ENCODE results near the gene USP12.

The USP12 gene

GRCh38 chr13:27168906-27169657, 2.5 kb downstream of the USP12 start:
- H3K9me3 ChIP-seq (ENCODE audit: control insufficient read depth, low read length) = no peaks in the 10 kb centered on the region
- no peak overlapping the region for H3K4me3 ChIP-seq (ENCODE audit: extremely low read depth, insufficient read depth, low read length, poor library complexity, severe bottlenecking)
- no peaks in the 10 kb centered on the region for H3K36me3 ChIP-seq (ENCODE audit: control insufficient read depth, insufficient read depth, low read length)
- H3K4me1 ChIP-seq (ENCODE audit: control insufficient read depth, insufficient read depth, low read length, poor library complexity, severe bottlenecking) = peaks cover 6% of the 10 kb centered on the region
- WGBS, 2 experiments (ENCODE audit: insufficient coverage in 2 of 2) = 89 to 95% methylated on average over 4 of the region's 8 CpGs
- H3K27ac ChIP-seq (ENCODE audit: low read depth, low read length, severe bottlenecking) = no peak overlapping the region

GRCh38 chr13:27168086-27168485, 3.5 kb downstream of the USP12 start:
- Histone ChIP-seq H3K36me3 (ENCODE audit: control insufficient read depth, insufficient read depth, low read length) (peaks cover 5% of the 10 kb centered on the region), H3K4me3 (ENCODE audit: extremely low read depth, insufficient read depth, low read length, poor library complexity, severe bottlenecking) (no peak overlapping the region), H3K27ac (ENCODE audit: low read depth, low read length, severe bottlenecking) (no peak overlapping the region), H3K9me3 (ENCODE audit: control insufficient read depth, low read length) (no peaks in the 10 kb centered on the region), H3K4me1 (ENCODE audit: control insufficient read depth, insufficient read depth, low read length, poor library complexity, severe bottlenecking) (peaks cover 6% of the 10 kb centered on the region)
- 81 to 85% methylated on average over 2 of the region's 6 CpGs for WGBS, 2 experiments (ENCODE audit: insufficient coverage in 2 of 2)

GRCh38 chr13:27166313-27166712, 5.3 kb downstream of the USP12 start:
- no peaks in the 10 kb centered on the region for H3K9me3 ChIP-seq (ENCODE audit: control insufficient read depth, low read length)
- no CpG with 5 or more reads among the region's 1 CpG for WGBS, 2 experiments (ENCODE audit: insufficient coverage in 2 of 2)
- no peak overlapping the region for H3K27ac ChIP-seq (ENCODE audit: low read depth, low read length, severe bottlenecking)
- peaks cover 6% of the 10 kb centered on the region for H3K4me1 ChIP-seq (ENCODE audit: control insufficient read depth, insufficient read depth, low read length, poor library complexity, severe bottlenecking)
- H3K4me3 ChIP-seq (ENCODE audit: extremely low read depth, insufficient read depth, low read length, poor library complexity, severe bottlenecking) = no peak overlapping the region
- peaks cover 5% of the 10 kb centered on the region for H3K36me3 ChIP-seq (ENCODE audit: control insufficient read depth, insufficient read depth, low read length)

GRCh38 chr13:27161980-27162379, 9.6 kb downstream of the USP12 start:
- WGBS, 2 experiments (ENCODE audit: insufficient coverage in 2 of 2) = no CpG with 5 or more reads among the region's 5 CpGs
- Histone ChIP-seq H3K4me1 (ENCODE audit: control insufficient read depth, insufficient read depth, low read length, poor library complexity, severe bottlenecking) (no peaks in the 10 kb centered on the region), H3K27ac (ENCODE audit: low read depth, low read length, severe bottlenecking) (no peak overlapping the region), H3K4me3 (ENCODE audit: extremely low read depth, insufficient read depth, low read length, poor library complexity, severe bottlenecking) (no peak overlapping the region), H3K36me3 (ENCODE audit: control insufficient read depth, insufficient read depth, low read length) (peaks cover 5% of the 10 kb centered on the region), H3K9me3 (ENCODE audit: control insufficient read depth, low read length) (no peaks in the 10 kb centered on the region)

- 67% methylated on average over 1 of the region's 2 CpGs; no CpG with 5 or more reads in 1 of the 2 experiments for WGBS, 2 experiments (ENCODE audit: insufficient coverage in 2 of 2)
- peaks cover 5% of the 10 kb centered on the region for H3K36me3 ChIP-seq (ENCODE audit: control insufficient read depth, insufficient read depth, low read length)
- H3K4me1 ChIP-seq (ENCODE audit: control insufficient read depth, insufficient read depth, low read length, poor library complexity, severe bottlenecking) = no peaks in the 10 kb centered on the region
- H3K27ac ChIP-seq (ENCODE audit: low read depth, low read length, severe bottlenecking) = no peak overlapping the region
- H3K9me3 ChIP-seq (ENCODE audit: control insufficient read depth, low read length) = no peaks in the 10 kb centered on the region
- no peak overlapping the region for H3K4me3 ChIP-seq (ENCODE audit: extremely low read depth, insufficient read depth, low read length, poor library complexity, severe bottlenecking)
These were observed 10.2 kb downstream of the USP12 start for GRCh38 chr13:27161423-27161822.

GRCh38 chr13:27160657-27161295, 10.8 kb downstream of the USP12 start:
- Histone ChIP-seq H3K4me3 (ENCODE audit: extremely low read depth, insufficient read depth, low read length, poor library complexity, severe bottlenecking) (no peak overlapping the region), H3K9me3 (ENCODE audit: control insufficient read depth, low read length) (no peaks in the 10 kb centered on the region), H3K36me3 (ENCODE audit: control insufficient read depth, insufficient read depth, low read length) (peaks cover 5% of the 10 kb centered on the region)

GRCh38 chr13:27159806-27160563, 11.6 kb downstream of the USP12 start:
- 94 to 100% methylated on average over 1 to 3 of the region's 5 CpGs for WGBS, 2 experiments (ENCODE audit: insufficient coverage in 2 of 2)
- H3K4me1 ChIP-seq (ENCODE audit: control insufficient read depth, insufficient read depth, low read length, poor library complexity, severe bottlenecking) = no peaks in the 10 kb centered on the region
- H3K4me3 ChIP-seq (ENCODE audit: extremely low read depth, insufficient read depth, low read length, poor library complexity, severe bottlenecking) = no peak overlapping the region
- H3K27ac ChIP-seq (ENCODE audit: low read depth, low read length, severe bottlenecking) = no peak overlapping the region
- no peaks in the 10 kb centered on the region for H3K9me3 ChIP-seq (ENCODE audit: control insufficient read depth, low read length)
- peaks cover 5% of the 10 kb centered on the region for H3K36me3 ChIP-seq (ENCODE audit: control insufficient read depth, insufficient read depth, low read length)

More at GRCh38 chr13:27160657-27161295, 10.8 kb downstream of the USP12 start:
- no peak overlapping the region for H3K27ac ChIP-seq (ENCODE audit: low read depth, low read length, severe bottlenecking)
- WGBS, 2 experiments (ENCODE audit: insufficient coverage in 2 of 2) = 95 to 96% methylated on average over 9 of the region's 9 CpGs
- no peaks in the 10 kb centered on the region for H3K4me1 ChIP-seq (ENCODE audit: control insufficient read depth, insufficient read depth, low read length, poor library complexity, severe bottlenecking)

- Histone ChIP-seq H3K27ac (ENCODE audit: low read depth, low read length, severe bottlenecking) (no peak overlapping the region), H3K36me3 (ENCODE audit: control insufficient read depth, insufficient read depth, low read length) (no peaks in the 10 kb centered on the region), H3K4me1 (ENCODE audit: control insufficient read depth, insufficient read depth, low read length, poor library complexity, severe bottlenecking) (no peaks in the 10 kb centered on the region), H3K4me3 (ENCODE audit: extremely low read depth, insufficient read depth, low read length, poor library complexity, severe bottlenecking) (no peak overlapping the region), H3K9me3 (ENCODE audit: control insufficient read depth, low read length) (no peaks in the 10 kb centered on the region)
- WGBS, 2 experiments (ENCODE audit: insufficient coverage in 2 of 2) = 93 to 96% methylated on average over 2 to 3 of the region's 5 CpGs
These were observed 13.3 kb downstream of the USP12 start for GRCh38 chr13:27158335-27158734.

- WGBS, 2 experiments (ENCODE audit: insufficient coverage in 2 of 2) = 88 to 100% methylated on average over 1 to 2 of the region's 4 CpGs
- no peak overlapping the region for H3K27ac ChIP-seq (ENCODE audit: low read depth, low read length, severe bottlenecking)
- H3K4me1 ChIP-seq (ENCODE audit: control insufficient read depth, insufficient read depth, low read length, poor library complexity, severe bottlenecking) = no peaks in the 10 kb centered on the region
- H3K9me3 ChIP-seq (ENCODE audit: control insufficient read depth, low read length) = no peaks in the 10 kb centered on the region
- H3K4me3 ChIP-seq (ENCODE audit: extremely low read depth, insufficient read depth, low read length, poor library complexity, severe bottlenecking) = no peak overlapping the region
- peaks cover 2% of the 10 kb centered on the region for H3K36me3 ChIP-seq (ENCODE audit: control insufficient read depth, insufficient read depth, low read length)
These were observed 19.6 kb downstream of the USP12 start for GRCh38 chr13:27151798-27152599.

GRCh38 chr13:27149702-27150101, 21.9 kb downstream of the USP12 start:
- 93 to 100% methylated on average over 5 of the region's 6 CpGs for WGBS, 2 experiments (ENCODE audit: insufficient coverage in 2 of 2)
- Histone ChIP-seq H3K27ac (ENCODE audit: low read depth, low read length, severe bottlenecking) (no peak overlapping the region), H3K4me1 (ENCODE audit: control insufficient read depth, insufficient read depth, low read length, poor library complexity, severe bottlenecking) (no peaks in the 10 kb centered on the region), H3K4me3 (ENCODE audit: extremely low read depth, insufficient read depth, low read length, poor library complexity, severe bottlenecking) (no peak overlapping the region), H3K36me3 (ENCODE audit: control insufficient read depth, insufficient read depth, low read length) (peaks cover 2% of the 10 kb centered on the region), H3K9me3 (ENCODE audit: control insufficient read depth, low read length) (no peaks in the 10 kb centered on the region)

All from mesodermal cell (in vitro differentiated cells).